EH (cell line): ENCODE data around the gene BAHD1.

Experiments used
- DNase-seq: peaks from one replicate; pipeline ENCODE4 v3.0.0-alpha.2; 2015; ENCODE audit warnings: low read depth

Gene BAHD1

GRCh38 chr15:40467261-40467615 is 26.5 kb downstream of the BAHD1 start:
- no peak for DNase-seq

- DNase-seq = no peak
Observed at GRCh38 chr15:40468898-40469331, 28.2 kb downstream of the BAHD1 start.

- no peak for DNase-seq
Observed at GRCh38 chr15:40469776-40470390, 29.1 kb downstream of the BAHD1 start.

GRCh38 chr15:40470423-40471104 is 29.8 kb downstream of the BAHD1 start, which contains the start of gene CHST14:
TSS of gene CHST14 (plus strand) at chr15:40470984. CDS start at chr15:40471214, 230 bp downstream.
- peak; percentile 58 for DNase-seq

- peak; percentile 13 for DNase-seq
Observed at GRCh38 chr15:40471105-40471807, 30.5 kb downstream of the BAHD1 start.

GRCh38 chr15:40471808-40472150 is 31.0 kb downstream of the BAHD1 start:
- DNase-seq = peak; percentile 40

GRCh38 chr15:40472171-40472727 is 31.5 kb downstream of the BAHD1 start:
- no peak for DNase-seq

- DNase-seq = no peak
Observed at GRCh38 chr15:40474581-40474980, 33.8 kb downstream of the BAHD1 start.

- DNase-seq = no peak
Observed at GRCh38 chr15:40477642-40478327, 37.0 kb downstream of the BAHD1 start.

GRCh38 chr15:40479024-40479423 is 38.3 kb downstream of the BAHD1 start:
- DNase-seq = no peak

- peak; percentile 18 for DNase-seq
Observed at GRCh38 chr15:40481341-40482074, 40.8 kb downstream of the BAHD1 start.

GRCh38 chr15:40483919-40484318 is 43.2 kb downstream of the BAHD1 start:
- DNase-seq = peak; percentile 18

GRCh38 chr15:40486066-40486770 is 45.5 kb downstream of the BAHD1 start:
- no peak for DNase-seq

GRCh38 chr15:40487816-40488682 is 47.3 kb downstream of the BAHD1 start:
- no peak for DNase-seq

GRCh38 chr15:40489274-40490175 is 48.8 kb downstream of the BAHD1 start:
- no peak for DNase-seq

GRCh38 chr15:40493089-40493840 is 52.5 kb downstream of the BAHD1 start:
- DNase-seq = no peak

- DNase-seq = no peak
Observed at GRCh38 chr15:40495516-40495915, 54.8 kb downstream of the BAHD1 start.

GRCh38 chr15:40498418-40498817 is 57.7 kb downstream of the BAHD1 start:
- DNase-seq = peak; percentile 51
